C4-2B (cell line): ENCODE measurements around the gene BABAM2.

Experiments used
- CTCF ChIP-seq: fragments of 450-650 bp; conservative IDR thresholded peaks from 2 replicates; pipeline ENCODE4 v1.5.1; 2017; ENCODE audit warnings: mild to moderate bottlenecking
- ZFX ChIP-seq: fragments of 450-650 bp; IDR thresholded peaks from 2 replicates; pipeline ENCODE4 v1.6.1; 2017

GRCh38 chr2:27991146-27991545 lies 100.6 kb downstream of the BABAM2 start:
- TF ChIP-seq CTCF (no peak), ZFX (no peak)
